ENCODE results near the gene PLA2G4A. TPM values are rescaled to one million over a fixed set of nuclear protein-coding genes. Genes with fewer than 3 reads are reported as not detected.

The PLA2G4A gene
- polyA plus RNA-seq, 1 donor (not counting 4 experiments of a cell fraction or from before 2014, with no cell fraction given): 29.2 TPM

DNA sequence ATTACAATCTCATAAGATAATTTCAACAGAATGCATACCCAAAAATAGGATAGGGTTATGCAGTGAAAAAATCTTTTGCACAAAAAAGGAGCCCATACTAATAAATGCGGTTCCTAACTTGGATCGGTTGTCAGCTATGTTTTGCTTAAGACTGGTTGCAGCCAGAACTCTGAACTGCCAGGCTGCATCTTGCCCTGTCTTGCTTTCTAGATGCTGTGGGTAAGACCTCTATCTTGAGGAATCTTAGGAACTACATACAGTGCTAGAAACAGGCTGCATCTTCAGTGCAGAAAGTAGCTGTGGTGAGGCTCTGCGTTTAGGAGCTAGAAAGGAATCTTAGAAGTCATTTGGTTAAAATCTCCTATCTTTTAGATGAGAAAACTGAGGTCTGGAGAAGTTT lies 45.6 kb upstream of the PLA2G4A start:
- Histone ChIP-seq H3K9me3 (ENCODE audit: control insufficient read depth, low read depth, low read length) (no peaks in the 10 kb centered on the region), H2AFZ (ENCODE audit: control insufficient read depth, low read length) (peak overlapping the region; percentile 11), H3K27me3 (ENCODE audit: control insufficient read depth, extremely low read depth, insufficient read depth, low read length) (no peaks in the 10 kb centered on the region), H3K4me2 (ENCODE audit: control insufficient read depth, extremely low read depth, insufficient read depth, low read depth, low read length) (no peak overlapping the region), H3K27ac (ENCODE audit: control insufficient read depth, insufficient read depth, low read length) (no peak overlapping the region), H3K4me1 (ENCODE audit: control insufficient read depth, extremely low read depth, insufficient read depth, low read length) (no peaks in the 10 kb centered on the region), H4K20me1 (ENCODE audit: control insufficient read depth, extremely low read depth, insufficient read depth, low read length) (no peaks in the 10 kb centered on the region), H3K9ac (ENCODE audit: control insufficient read depth, extremely low read depth, insufficient read depth, low read length) (no peak overlapping the region), H3K4me3 (ENCODE audit: control insufficient read depth in 2 of 3, extremely low read depth in 1 of 3, insufficient read depth in 2 of 3, low read depth in 1 of 3, low read length in 3 of 3) (no peak overlapping the region), H3K36me3 (ENCODE audit: control insufficient read depth in 2 of 2, extremely low read depth in 1 of 2, insufficient read depth in 2 of 2, low read length in 2 of 2) (no peaks in the 10 kb centered on the region), H3K9me1 (ENCODE audit: control insufficient read depth, extremely low read depth, insufficient read depth, low read length) (no peaks in the 10 kb centered on the region), H3K79me2 (ENCODE audit: control insufficient read depth, insufficient read depth, low read length) (no peaks in the 10 kb centered on the region)
- TF ChIP-seq EZH2 (IDR thresholded peaks at IDR 0.05; ENCODE audit: low read length) (no peak), CTCF (optimal IDR thresholded peaks at IDR 0.05 in 1 of 3, IDR thresholded peaks at IDR 0.05 in 1 of 3, conservative IDR thresholded peaks at IDR 0.05 in 1 of 3; ENCODE audit: extremely low read depth in 1 of 3, insufficient read depth in 2 of 3, low read length in 3 of 3) (no peak)
- dilution Hi-C loops (cut with MboI; ENCODE audit: extremely low pct_ligation_motif_present, low sequenced_read_pairs): no loop called here
- DNase-seq (ENCODE audit: low read depth, low spot score): no peak
- no peak for FAIRE-seq

GRCh38 chr1:186785503-186785902 lies 43.2 kb upstream of the PLA2G4A start:
- H3K4me1 ChIP-seq (ENCODE audit: control insufficient read depth, extremely low read depth, insufficient read depth, low read length): no peaks in the 10 kb centered on the region
- no peak for TF ChIP-seq EZH2 (IDR thresholded peaks at IDR 0.05; ENCODE audit: low read length)
- TF ChIP-seq CTCF (optimal IDR thresholded peaks at IDR 0.05 in 1 of 3, IDR thresholded peaks at IDR 0.05 in 1 of 3, conservative IDR thresholded peaks at IDR 0.05 in 1 of 3; ENCODE audit: extremely low read depth in 1 of 3, insufficient read depth in 2 of 3, low read length in 3 of 3): no peak

More at GRCh38 chr1:186785503-186785902, 43.2 kb upstream of the PLA2G4A start:
- FAIRE-seq: no peak
- H3K27me3 ChIP-seq (ENCODE audit: control insufficient read depth, extremely low read depth, insufficient read depth, low read length): no peaks in the 10 kb centered on the region
- no peaks in the 10 kb centered on the region for H3K9me3 ChIP-seq (ENCODE audit: control insufficient read depth, low read depth, low read length)
- dilution Hi-C loops (cut with MboI; ENCODE audit: extremely low pct_ligation_motif_present, low sequenced_read_pairs): no loop called here
- no peak overlapping the region for H3K4me3 ChIP-seq (ENCODE audit: control insufficient read depth in 2 of 3, extremely low read depth in 1 of 3, insufficient read depth in 2 of 3, low read depth in 1 of 3, low read length in 3 of 3)
- no peak overlapping the region for H3K27ac ChIP-seq (ENCODE audit: control insufficient read depth, insufficient read depth, low read length)
- H2AFZ ChIP-seq (ENCODE audit: control insufficient read depth, low read length): no peak overlapping the region
- H3K9me1 ChIP-seq (ENCODE audit: control insufficient read depth, extremely low read depth, insufficient read depth, low read length): no peaks in the 10 kb centered on the region
- no peaks in the 10 kb centered on the region for H3K79me2 ChIP-seq (ENCODE audit: control insufficient read depth, insufficient read depth, low read length)
- no peak overlapping the region for H3K9ac ChIP-seq (ENCODE audit: control insufficient read depth, extremely low read depth, insufficient read depth, low read length)
- H3K36me3 ChIP-seq (ENCODE audit: control insufficient read depth in 2 of 2, extremely low read depth in 1 of 2, insufficient read depth in 2 of 2, low read length in 2 of 2): no peaks in the 10 kb centered on the region
- no peak for DNase-seq (ENCODE audit: low read depth, low spot score)
- no peak overlapping the region for H3K4me2 ChIP-seq (ENCODE audit: control insufficient read depth, extremely low read depth, insufficient read depth, low read depth, low read length)
- no peaks in the 10 kb centered on the region for H4K20me1 ChIP-seq (ENCODE audit: control insufficient read depth, extremely low read depth, insufficient read depth, low read length)

All from keratinocyte (primary cell).